ENCODE measurements around the gene TBC1D4.

TBC1D4 gene

DNA sequence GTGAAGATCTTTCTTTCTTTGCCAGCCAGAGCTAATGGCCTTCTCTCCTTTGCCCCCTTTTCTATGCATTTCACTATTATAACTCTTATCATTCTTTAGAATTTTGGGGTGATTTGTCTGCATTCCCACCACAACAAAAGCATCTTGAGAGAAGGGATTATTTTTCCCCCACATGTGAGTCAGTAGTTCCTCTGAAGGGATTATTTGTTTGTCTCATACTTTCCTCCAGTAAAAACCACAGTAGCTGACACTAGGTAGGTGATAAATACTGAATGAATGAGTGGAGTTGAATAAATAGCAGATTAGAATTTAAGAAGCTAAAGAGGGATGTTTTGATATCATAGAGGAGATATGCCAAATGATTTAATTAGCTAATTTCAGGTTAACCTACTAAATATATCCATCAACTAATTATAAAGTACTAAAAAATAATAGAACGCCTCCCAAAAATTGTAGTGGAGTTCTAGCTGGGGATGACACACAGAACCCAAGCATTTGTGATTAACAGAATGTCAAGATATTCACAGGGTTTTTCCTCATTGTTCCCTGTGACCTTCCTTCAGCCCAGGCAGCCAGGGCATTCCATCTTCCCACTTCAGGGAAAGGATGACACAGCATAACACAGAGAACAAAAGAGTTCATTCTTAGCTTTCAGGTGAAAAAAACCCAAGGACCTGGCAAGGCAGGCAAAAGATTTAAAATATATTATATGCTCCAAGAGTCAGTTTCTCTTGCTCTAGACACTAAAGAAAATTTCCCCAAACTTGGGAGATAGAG lies 3.5 kb upstream of the TBC1D4 start:
- no peak for DNase-seq

DNA sequence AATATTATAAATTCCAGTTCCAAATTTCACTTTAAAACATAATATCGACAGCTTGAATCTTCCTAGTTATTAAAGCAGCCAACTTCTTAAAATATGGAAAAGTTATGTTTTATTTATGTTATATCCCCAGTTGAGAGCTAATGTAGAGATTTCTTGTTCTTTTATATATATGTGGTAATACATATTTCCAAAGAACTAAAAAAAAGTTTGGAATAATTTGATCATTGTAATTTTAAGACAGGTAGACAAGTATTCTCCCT lies 781 bp upstream of the TBC1D4 start:
- DNase-seq = no peak

DNA sequence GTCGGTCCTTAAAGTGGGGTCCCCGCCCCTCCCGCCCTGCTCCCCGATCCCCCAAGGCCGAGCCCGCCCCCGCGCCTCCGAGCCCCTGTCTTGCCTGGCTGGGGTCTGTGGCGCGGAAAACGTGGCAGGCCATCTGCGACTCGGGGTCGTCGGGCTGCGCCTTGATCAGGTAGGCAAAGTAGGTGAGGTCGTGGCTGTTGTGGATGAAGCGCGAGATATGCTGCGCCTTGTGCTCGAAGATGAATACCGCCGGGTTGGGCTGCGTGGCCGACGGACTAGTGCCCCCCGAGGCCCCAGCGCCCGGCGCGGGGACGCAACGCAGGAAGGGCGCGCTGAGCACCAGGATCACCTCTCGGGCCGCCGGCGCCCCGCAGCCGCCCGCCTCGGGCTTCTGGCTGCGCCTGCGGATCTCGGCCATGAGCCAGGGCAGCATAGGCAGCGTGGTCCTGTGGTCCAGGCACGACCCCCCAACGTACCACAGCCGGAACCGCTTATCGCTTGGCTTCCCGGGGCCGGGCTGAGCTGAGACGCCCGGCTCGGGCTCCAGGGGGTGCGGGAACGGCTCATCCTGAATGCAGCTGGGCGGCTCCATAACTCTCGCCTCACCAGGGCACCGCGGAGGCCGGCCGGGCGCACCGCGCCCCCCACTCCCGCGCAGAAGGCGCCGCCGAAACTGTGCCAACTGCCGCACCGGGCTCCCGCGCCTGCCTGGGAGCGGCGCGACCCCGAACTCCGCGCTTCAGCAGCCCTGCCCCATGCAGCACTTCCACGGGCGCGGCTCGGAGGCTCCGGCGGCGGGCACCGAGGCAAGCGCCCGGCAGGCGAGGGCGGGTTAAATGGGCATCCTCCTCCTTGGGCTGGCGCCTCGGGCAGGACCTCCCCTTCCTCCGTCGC lies 546 bp downstream of the TBC1D4 start:
- no peak for DNase-seq

DNA sequence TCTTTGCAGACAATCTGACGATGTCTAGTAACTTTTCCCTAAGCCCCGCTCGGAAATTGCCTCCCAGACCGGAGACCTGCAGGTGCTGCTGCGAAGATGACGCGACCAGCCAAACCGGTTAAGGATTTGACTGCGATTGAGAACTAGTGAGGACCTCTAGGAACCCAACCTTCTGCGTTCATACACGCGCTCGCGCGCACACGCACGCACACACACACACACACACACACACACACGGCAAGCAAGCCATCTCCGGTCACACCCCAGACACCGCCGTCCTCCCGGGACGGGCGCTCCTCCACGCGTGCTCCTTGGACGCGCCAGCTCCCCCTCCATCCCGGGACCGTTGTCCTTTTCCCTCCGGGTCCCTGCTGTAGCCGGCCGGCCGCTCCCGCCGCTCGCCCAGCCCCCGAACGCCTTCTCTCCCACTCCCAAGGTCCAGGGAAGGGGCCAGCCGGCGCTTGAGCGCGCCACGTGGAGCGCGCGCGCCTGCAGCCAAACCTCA lies 1.2 kb downstream of the TBC1D4 start:
- no peak for DNase-seq

DNA sequence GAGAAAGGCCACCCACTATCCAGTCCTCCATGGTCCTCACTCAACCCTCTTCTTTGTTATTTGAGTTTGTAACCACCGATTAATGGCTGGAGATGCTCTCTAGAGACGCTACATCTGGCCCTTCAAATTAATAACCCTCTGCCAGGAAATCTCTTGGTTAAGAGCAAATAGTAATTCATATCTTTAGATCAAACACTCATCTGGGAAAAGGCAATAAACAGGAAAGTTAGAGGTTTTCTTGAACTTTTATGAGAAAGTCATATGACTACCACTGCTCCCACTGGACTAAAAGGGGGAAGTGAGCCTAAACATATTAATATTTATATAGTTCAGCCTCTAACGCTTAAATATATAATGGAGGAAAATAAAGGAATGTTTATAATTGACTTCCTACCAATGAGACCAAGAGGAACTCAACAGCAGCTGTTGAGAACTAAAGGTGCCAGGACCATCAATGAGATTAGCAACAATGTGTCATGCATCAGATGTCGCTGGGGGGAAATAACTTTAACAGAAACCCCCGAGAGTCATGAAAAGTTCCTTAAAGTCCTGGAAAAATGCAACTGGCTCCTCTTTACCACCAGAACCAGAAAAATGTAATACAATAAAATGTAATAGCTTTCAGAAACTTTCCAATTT lies 2.7 kb downstream of the TBC1D4 start:
- DNase-seq = no peak

DNA sequence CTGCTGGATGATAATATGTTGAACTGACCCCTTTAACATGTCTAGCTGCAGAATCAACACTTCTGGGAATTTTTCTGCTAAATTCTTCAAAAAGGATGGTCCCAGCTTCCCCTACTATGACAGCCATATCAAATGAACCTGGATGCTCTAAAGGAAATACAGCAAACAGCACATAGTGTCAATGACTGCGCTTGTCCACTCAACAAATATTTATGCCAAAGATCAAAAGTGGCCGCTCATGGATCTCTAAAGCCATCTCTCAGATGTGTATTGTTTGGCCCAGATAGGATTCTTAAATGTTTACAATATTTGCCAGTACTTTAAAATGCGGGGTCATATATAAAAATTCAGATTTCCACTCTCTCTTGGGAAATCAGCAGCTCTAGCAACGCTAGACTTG lies 3.3 kb downstream of the TBC1D4 start:
- DNase-seq = no peak

DNA sequence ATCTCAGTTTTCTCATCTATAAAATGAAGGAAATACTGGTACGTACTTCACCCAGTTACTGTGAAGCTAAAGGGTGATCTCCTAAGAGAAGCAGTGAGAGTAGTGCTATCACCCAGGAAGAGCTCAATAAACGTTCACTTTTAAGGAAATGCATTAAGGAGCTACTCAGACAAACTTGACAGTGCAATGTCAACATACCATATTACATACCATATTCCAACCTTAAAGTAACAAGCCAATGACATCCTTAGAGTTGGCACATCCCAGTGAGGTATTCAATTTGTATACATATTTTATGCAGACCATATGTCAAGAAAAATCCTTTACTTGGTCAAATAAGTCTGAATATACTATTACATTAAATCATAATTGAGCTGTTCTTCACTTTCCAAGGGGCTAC lies 7.0 kb downstream of the TBC1D4 start:
- no peak for DNase-seq

DNA sequence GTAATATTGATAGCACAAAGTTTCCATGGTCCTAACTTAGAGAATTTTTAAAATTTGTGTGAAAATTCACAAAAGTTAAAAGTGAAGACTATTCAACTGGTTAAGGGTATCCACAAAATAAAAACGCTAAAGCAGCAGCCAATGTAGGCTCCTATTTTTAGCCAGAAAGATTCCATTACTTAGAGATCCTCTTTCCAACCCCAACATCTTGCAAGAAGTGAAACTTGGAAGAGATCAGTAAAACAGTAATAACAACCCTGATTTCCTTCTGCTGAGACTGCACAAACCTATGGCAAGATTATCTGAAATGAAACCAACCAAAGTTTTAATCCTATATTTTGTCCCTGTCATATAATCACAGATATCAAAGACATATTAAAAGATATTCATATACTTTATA lies 8.5 kb downstream of the TBC1D4 start:
- no peak for DNase-seq

DNA sequence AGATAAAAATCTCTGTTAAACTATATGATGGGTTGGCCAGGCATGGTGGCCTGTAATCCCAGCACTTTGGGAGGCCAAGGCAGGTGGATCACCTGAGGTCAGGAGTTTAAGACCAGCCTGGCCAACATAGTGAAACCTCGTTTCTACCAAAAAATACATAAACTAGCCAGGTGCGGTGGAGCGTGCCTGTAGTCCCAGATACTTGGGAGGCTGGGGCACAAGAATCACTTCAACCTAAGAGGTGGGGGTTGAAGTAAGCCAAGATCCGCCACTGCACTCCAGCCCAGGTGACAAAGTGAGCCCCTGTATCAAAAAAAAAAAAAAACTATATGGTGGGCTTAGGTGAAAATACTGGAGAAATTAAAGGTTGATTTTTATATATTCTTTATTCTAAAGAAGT lies 11.3 kb downstream of the TBC1D4 start:
- no peak for DNase-seq

DNA sequence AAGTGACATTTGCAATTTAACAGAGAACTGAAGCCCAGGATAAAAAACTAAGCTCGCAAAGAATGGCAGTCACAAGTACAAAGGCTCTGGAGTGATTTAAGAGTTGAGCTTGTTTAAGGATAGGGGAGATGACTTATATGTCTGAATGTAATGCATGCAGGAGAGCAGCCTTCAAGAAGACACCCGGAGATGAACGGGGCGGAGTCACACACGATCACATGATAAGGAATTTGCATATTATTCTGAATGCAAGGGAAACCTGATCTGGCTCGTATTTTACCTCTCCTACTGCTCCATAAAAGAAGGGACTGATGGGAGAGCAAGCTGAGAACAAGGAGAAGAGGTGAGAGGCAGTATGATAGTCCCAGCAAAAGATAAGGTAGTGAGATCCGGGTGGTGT lies 12.9 kb downstream of the TBC1D4 start:
- no peak for DNase-seq

DNA sequence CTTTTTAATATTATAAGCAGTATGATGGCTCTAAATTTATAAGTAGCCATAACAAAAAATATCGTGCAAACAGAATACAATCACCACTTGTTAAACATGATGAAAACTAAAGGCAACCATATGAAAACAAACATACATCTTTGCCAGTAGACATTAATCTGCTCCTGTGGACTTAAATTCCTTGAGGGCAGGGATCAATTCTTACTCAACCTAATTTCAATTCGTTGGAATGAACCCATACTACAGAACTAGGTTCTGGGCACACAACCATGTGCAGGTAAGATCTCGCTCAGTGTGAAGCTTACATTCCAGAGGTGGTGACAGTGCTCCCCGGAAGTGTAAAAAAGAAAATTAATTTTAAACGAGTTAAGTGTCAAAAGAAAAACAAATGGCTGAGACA lies 13.4 kb downstream of the TBC1D4 start:
- DNase-seq = no peak

DNA sequence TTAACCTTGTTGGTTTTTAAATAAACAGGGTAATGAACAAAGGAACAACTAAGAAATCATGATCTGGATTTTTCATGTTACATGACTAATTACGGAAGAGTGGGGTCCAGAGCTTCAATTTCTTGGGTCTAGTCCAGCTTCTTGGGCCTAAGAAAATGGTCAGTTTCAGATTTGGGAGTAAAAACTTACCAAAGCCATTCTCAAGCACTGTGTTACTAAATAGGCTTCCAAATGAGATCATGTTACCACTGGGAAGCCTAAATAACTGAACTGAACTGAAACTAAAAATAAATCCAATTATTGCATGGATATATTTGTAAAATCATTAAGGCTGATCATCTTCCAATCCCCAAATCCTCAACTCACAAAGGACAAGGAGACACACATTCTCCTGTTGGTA lies 13.9 kb downstream of the TBC1D4 start:
- no peak for DNase-seq

DNA sequence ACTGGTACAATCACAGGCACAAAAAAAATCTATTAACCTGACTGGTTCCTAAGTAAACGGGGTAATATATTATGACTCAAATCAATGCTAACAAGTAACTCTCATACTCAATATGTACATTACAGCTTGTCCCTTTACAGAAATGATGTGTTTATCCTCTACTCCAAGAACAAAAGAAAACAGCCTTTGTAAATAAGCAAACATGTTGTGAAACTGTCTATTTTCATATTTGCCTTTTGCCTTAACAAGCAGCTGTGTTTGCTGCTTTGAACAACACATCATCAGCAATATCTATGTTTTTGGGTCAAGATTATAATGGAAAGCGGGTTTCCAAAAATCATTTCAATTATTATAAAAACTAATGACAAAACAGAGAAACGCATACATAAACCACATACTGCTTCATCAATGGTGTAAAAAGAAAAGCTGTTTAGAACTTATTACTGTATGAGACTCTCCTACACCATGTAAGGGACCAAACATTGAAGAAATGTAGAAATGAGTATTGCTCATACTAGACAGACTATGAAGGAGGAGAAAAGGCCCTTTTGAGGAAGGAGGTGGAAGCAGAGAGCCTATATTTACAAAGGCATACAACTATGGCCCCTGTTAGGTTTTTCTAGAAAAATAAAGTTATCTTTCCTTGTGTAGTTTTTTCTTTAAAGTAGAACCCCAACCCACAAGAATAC lies 14.8 kb downstream of the TBC1D4 start:
- DNase-seq = no peak

DNA sequence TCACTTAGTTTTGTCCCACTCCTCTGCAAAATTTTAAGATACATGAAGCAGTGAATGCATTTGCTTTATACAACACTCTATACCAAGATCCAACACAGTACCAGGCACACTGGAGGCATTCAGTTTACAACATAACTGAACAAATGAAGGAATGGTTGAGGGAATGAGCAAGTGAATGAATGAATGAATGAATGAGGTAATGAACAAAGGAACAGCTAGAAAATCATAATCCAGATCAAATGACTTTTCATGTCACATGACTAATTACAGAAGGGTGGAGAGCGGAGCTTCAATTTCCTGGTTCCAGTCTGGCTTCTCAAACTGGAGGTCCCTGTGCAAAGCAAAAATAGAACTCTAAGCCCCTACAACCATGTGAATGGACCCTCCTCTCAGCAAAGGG lies 16.7 kb downstream of the TBC1D4 start:
- DNase-seq = no peak

DNA sequence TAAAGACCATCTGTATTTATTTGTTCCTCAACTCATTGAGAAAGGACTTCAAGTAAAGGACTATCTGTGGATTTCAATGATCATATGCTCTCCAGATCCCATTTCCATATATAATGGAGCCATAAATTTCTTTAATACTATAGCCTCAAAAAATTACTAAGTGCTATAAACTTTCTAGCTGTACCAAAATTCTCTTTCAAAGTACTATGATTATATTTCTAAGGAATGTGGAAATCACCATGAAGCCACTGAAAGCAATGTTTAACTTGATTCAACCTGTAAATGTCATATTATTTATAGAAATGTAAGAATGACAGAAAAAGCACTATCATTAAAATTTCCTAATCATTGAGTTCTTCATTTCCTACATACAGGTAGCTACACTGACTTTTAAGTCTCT lies 20.7 kb downstream of the TBC1D4 start:
- DNase-seq = no peak

DNA sequence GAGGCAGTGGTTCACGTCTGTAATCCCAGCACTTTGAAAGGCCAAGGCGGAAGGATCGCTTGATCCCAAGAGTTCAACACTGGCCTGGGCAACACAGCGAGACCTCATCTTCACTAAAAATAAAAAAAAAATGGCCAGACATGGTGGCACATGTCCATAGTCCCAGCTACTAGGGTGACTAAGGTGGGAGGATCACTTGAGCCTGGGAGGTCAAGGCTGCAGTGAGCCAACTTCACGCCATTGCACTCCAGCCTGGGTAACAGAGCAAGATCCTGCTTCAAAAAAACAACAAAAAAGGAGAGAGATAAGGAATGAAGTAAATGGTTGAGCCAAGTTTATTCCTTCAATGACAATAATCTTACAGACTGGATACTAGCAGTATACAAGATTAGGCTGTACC lies 21.3 kb downstream of the TBC1D4 start:
- no peak for DNase-seq

DNA sequence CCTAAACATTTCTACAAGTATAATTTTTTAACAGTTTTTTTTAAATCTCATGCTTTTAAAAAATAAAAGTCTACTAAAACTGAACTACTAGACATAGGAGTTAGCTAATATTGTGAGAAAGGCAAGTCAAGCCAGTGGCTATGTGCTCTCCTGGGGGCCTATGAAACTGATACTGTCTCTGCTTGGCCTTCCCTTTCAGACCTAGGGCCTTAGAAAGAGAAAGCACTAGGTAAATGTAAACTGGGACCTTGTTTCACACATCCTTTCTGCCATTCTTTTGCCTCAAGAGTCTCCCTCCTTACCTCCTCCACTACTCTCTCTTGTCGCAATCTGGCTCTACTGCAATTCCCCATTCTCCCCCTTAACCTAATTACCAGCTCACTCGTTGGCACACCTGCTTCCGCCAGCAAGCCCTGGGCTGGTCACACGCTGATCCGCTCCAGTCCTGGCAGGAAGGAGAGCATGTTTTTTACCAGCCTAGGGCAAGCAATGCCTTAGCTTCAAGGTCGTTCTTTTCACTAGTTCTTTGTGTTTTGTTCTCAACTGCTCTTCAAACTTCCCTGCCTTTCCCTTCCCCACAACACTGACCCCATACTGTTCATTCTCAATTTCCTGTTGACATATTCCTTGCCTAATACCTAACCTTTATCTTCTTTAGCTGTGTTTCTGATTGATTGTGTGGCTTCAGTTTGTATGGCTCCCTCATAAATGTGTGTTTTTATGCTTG lies 23.1 kb downstream of the TBC1D4 start:
- no peak for DNase-seq

DNA sequence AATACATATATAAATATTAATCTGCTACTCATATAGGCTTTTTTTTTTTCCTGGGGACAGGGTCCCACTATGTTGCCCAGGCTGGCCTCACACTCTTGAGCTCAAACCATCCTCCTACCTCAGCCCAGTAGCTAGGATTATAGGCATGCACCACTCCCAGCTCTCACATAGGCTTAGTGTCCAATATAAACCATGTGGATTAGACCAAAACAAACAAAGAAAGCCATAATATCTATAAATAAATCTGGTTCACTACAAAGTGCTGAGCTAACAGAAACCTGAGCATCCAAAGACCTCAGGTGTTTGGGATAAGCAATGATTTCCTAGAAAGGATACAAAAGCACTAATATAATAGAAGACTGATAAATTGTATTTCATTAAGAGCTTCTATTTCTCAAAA lies 26.0 kb downstream of the TBC1D4 start:
- DNase-seq = no peak

DNA sequence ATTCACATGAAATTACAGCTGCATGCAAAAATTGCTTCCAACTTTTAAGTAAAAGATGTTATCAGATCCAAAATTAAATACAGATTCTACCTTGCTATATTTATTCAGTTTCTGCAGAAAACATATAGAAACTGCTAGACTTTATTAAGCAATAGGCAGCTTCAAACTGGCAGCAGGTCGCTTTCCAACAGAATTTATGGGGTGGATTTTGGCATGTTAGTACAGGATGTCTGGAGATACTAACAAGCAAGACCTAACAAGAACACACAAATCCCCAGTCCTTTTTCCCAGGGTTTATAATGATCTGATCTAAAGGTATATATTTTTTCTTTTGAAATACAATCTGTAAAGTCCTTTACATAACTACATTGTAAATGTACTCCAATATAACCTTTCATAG lies 27.5 kb downstream of the TBC1D4 start:
- DNase-seq = no peak

DNA sequence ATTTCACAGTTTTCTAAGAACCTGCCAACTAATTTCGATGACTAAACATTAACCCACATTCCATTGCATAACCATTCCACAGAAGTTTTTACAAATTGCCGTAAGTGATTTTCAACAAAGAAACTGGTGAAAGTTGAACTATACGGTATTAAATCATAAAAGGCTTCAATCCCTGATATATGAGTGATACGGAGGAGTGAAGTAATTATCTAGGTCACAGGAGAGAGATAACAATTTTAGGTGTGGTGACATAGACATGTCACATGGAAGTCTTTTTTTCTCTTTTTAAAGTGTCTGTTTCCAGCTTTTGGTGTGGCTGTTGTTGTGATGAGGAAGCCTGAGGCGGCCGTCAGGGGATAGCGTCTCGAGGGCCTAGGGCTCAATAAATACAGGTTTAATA lies 29.4 kb downstream of the TBC1D4 start:
- DNase-seq = no peak

DNA sequence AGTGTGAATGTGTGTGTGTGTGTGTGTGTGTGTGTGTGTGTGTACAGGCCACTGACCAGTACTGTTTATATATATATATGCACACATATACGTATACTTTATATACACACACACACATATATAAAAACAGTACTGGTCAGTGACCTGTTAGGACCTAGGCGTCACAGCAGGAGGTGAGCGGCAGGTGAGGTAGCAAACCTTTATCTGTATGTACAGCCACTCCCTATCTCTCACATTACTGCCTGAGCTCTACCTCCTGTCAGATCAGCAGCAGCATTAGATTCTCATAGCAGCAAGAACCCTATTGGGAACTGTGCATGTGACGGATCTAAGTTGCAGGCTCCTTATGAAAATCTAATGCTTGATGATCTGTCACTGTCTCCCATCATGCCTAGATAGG lies 34.5 kb downstream of the TBC1D4 start:
- no peak for DNase-seq

DNA sequence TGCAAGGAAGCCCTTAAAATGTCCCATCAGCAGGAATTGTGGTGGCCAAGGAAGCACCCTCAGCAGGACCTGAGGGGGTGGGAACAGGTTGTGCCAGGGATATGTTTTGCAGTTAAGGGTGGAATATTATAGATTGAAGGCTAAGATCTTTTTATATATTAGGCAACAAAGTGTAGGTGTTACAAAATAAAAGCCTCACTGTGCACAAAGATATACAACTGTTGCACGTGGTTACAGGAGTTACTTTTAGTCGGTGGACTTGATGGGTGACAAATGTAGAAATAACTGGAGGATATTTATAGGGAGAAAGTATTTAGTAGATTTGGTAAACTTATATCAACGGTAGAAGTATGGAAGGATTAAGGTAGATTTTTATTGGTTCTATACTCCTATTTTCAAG lies 35.1 kb downstream of the TBC1D4 start:
- DNase-seq = no peak
